ENCODE measurements around the gene CACNG5. TPM values are rescaled to one million over a fixed set of nuclear protein-coding genes. Genes with fewer than 3 reads are reported as not detected.

CACNG5 gene
- total and polyA plus RNA-seq, 7 experiments from 2014 or later = not detected

DNA sequence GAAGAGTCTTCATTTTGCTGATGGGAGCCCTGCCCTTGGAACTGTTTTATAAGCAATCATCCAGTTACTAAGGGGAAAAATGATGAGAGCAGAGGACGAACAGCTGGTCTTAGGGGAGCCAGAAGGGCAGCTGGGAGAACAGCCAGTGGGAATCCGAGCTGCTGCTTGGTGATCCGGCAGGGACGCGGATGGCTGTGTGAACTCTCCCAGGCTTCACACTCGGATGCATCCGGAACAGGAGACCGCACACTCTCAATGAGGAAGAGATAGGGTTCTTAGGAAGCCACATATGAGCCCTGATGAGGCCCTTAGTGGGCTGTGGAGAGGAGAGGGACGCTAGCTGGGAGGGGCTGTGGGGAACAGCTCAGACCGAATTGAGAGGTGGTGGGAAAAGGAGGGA lies 5.0 kb upstream of the CACNG5 start:
- H3K9me3 Mint-ChIP-seq = peaks cover 0 to 9% (median 3%) of the 10 kb centered on the region in 11 donors
- Histone ChIP-seq H3K9me3 (ENCODE audit: control insufficient read depth in 2 of 3, low read length in 3 of 3) (no peaks in the 10 kb centered on the region), H3K27me3 (ENCODE audit: control insufficient read depth in 2 of 2, insufficient read depth in 2 of 2, low read length in 2 of 2) (peaks cover 0 to 4% of the 10 kb centered on the region in 2 donors), H3K4me3 (ENCODE audit: low read length) (no peak overlapping the region), H3K27ac (ENCODE audit: low read depth, low read length) (no peak overlapping the region), H3K4me1 (ENCODE audit: control insufficient read depth in 2 of 2, insufficient read depth in 2 of 2, low read length in 2 of 2) (no peaks in the 10 kb centered on the region), H3K36me3 (ENCODE audit: control insufficient read depth in 2 of 3, insufficient read depth in 3 of 3, low read length in 3 of 3) (no peaks in the 10 kb centered on the region)
- POLR2A ChIA-PET = interaction anchor here (0.6 kb wide), 1 partner anchor 93 kb away, joined by 3 read pairs; no protein-coding TSS in a partner anchor
- peaks cover 56 to 73% (median 64%) of the 10 kb centered on the region in 5 donors for H3K27me3 Mint-ChIP-seq
- peaks cover 0 to 4% (median 3%) of the 10 kb centered on the region in 5 donors for H3K36me3 Mint-ChIP-seq
- no peak overlapping the region for H3K27ac Mint-ChIP-seq
- H3K4me3 Mint-ChIP-seq = no peak overlapping the region
- H3K4me1 Mint-ChIP-seq = peaks cover 0 to 5% (median 0%) of the 10 kb centered on the region in 7 donors
- ATAC-seq = no peak
- intact Hi-C loops (cut with micrococcal nuclease) = no loop called here
- no peak for DNase-seq
- CTCF ChIA-PET = no interaction called here

DNA sequence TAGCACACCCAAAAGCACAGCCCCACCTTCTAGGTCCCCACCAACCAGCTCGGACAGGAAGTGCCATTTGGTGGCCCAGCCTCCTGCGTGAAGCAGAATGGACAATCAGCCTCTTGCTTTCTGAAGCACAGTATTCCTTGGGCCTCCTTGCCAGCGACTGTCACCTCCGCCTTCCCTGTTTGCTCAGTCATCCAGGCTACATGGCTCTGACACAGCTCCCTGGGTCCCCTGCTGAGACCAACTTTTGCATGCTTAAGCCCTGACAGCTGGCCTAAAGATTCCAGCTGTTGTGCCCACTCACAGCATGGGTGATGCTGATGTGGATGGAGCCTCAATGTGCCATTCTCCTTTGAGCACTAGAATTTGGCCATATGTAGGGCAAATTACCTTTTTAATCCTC lies 4.5 kb upstream of the CACNG5 start:
- Histone ChIP-seq H3K27me3 (ENCODE audit: control insufficient read depth in 2 of 2, insufficient read depth in 2 of 2, low read length in 2 of 2) (peaks cover 0 to 4% of the 10 kb centered on the region in 2 donors), H3K36me3 (ENCODE audit: control insufficient read depth in 2 of 3, insufficient read depth in 3 of 3, low read length in 3 of 3) (no peaks in the 10 kb centered on the region), H3K27ac (ENCODE audit: low read depth, low read length) (no peak overlapping the region), H3K4me1 (ENCODE audit: control insufficient read depth in 2 of 2, insufficient read depth in 2 of 2, low read length in 2 of 2) (no peaks in the 10 kb centered on the region), H3K4me3 (ENCODE audit: low read length) (no peak overlapping the region), H3K9me3 (ENCODE audit: control insufficient read depth in 2 of 3, low read length in 3 of 3) (no peaks in the 10 kb centered on the region)
- no peak overlapping the region for H3K4me3 Mint-ChIP-seq
- H3K4me1 Mint-ChIP-seq = peaks cover 0 to 5% (median 0%) of the 10 kb centered on the region in 7 donors
- no peak overlapping the region for H3K27ac Mint-ChIP-seq
- POLR2A ChIA-PET = interaction anchor here (0.6 kb wide), 1 partner anchor 92 kb away, joined by 3 read pairs; no protein-coding TSS in a partner anchor
- peaks cover 0 to 4% (median 3%) of the 10 kb centered on the region in 5 donors for H3K36me3 Mint-ChIP-seq
- CTCF ChIA-PET = no interaction called here
- peaks cover 0 to 9% (median 3%) of the 10 kb centered on the region in 11 donors for H3K9me3 Mint-ChIP-seq
- peaks cover 57 to 74% (median 66%) of the 10 kb centered on the region in 5 donors for H3K27me3 Mint-ChIP-seq
- ATAC-seq (no peak), DNase-seq (no peak)
- intact Hi-C loops (cut with micrococcal nuclease) = no loop called here

DNA sequence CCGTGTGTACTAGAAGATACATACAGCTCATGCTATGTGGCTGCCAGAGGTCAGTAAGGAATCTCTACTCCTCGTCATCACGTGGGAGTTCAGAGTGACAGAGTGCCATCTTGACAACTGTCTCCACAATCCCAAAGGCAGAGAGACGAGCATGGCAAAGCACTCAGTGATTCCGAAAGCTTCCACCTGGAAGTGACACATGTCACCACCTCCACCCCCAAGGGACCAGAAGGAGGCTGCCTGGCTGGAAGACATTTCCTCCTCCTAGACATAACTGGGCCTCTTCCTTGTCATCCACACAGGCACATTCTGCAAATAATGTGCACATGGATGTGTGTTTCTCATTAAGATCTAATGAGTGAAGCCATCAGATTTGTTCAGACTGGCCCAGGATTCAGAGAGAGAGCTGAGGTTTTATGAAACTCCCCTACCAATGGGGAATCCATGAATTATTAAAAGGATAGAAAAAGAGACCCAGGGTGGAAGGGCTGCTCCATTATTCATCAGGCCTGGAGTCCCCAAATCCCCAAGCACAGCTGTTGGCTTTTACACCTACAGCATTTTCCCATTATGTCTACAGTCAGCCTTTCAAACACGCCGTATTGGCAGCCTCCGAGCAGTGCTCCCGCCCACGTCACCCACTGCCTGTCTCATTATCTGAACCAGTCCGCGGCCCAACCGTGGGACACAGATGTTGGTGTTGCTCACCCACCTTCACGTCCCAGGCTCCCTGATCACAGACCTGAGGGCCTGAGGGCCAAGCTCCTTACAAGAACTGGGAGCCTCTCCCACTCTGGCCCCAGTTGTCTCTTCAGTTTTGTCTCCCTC lies 3.3 kb upstream of the CACNG5 start:
- DNase-seq (no peak), ATAC-seq (no peak)
- Histone ChIP-seq H3K4me3 (ENCODE audit: low read length) (no peak overlapping the region), H3K27me3 (ENCODE audit: control insufficient read depth in 2 of 2, insufficient read depth in 2 of 2, low read length in 2 of 2) (peaks cover 0 to 4% of the 10 kb centered on the region in 2 donors), H3K4me1 (ENCODE audit: control insufficient read depth in 2 of 2, insufficient read depth in 2 of 2, low read length in 2 of 2) (no peaks in the 10 kb centered on the region), H3K27ac (ENCODE audit: low read depth, low read length) (no peak overlapping the region), H3K9me3 (ENCODE audit: control insufficient read depth in 2 of 3, low read length in 3 of 3) (no peaks in the 10 kb centered on the region), H3K36me3 (ENCODE audit: control insufficient read depth in 2 of 3, insufficient read depth in 3 of 3, low read length in 3 of 3) (no peaks in the 10 kb centered on the region)
- intact Hi-C loops (cut with micrococcal nuclease) = no loop called here
- Mint-ChIP-seq H3K36me3 (peaks cover 0 to 4% (median 3%) of the 10 kb centered on the region in 5 donors), H3K4me1 (peaks cover 0 to 5% (median 0%) of the 10 kb centered on the region in 7 donors), H3K4me3 (no peak overlapping the region), H3K27me3 (peaks cover 64 to 79% (median 74%) of the 10 kb centered on the region in 5 donors), H3K27ac (no peak overlapping the region), H3K9me3 (peaks cover 0 to 9% (median 2%) of the 10 kb centered on the region in 11 donors)
- ChIA-PET POLR2A (no interaction called here), CTCF (interaction anchor here (0.6 kb wide), 1 partner anchor 655 kb away, joined by 3 read pairs; no protein-coding TSS in a partner anchor)

GRCh38 chr17:66833201-66833600 lies 1.7 kb upstream of the CACNG5 start:
- H3K4me1 Mint-ChIP-seq = peaks cover 0 to 5% (median 0%) of the 10 kb centered on the region in 7 donors
- ChIA-PET CTCF (no interaction called here), POLR2A (no interaction called here)
- Histone ChIP-seq H3K27ac (ENCODE audit: low read depth, low read length) (no peak overlapping the region), H3K4me1 (ENCODE audit: control insufficient read depth in 2 of 2, insufficient read depth in 2 of 2, low read length in 2 of 2) (no peaks in the 10 kb centered on the region), H3K4me3 (ENCODE audit: low read length) (no peak overlapping the region), H3K36me3 (ENCODE audit: control insufficient read depth in 2 of 3, insufficient read depth in 3 of 3, low read length in 3 of 3) (no peaks in the 10 kb centered on the region), H3K27me3 (ENCODE audit: control insufficient read depth in 2 of 2, insufficient read depth in 2 of 2, low read length in 2 of 2) (peaks cover 0 to 4% of the 10 kb centered on the region in 2 donors), H3K9me3 (ENCODE audit: control insufficient read depth in 2 of 3, low read length in 3 of 3) (no peaks in the 10 kb centered on the region)
- H3K36me3 Mint-ChIP-seq = peaks cover 0 to 4% (median 3%) of the 10 kb centered on the region in 5 donors
- ATAC-seq = no peak
- intact Hi-C loops (cut with micrococcal nuclease) = no loop called here
- no peak overlapping the region for H3K27ac Mint-ChIP-seq
- peaks cover 64 to 79% (median 68%) of the 10 kb centered on the region in 5 donors for H3K27me3 Mint-ChIP-seq
- peaks cover 0 to 7% (median 2%) of the 10 kb centered on the region in 11 donors for H3K9me3 Mint-ChIP-seq
- no peak overlapping the region for H3K4me3 Mint-ChIP-seq
- DNase-seq = no peak

DNA sequence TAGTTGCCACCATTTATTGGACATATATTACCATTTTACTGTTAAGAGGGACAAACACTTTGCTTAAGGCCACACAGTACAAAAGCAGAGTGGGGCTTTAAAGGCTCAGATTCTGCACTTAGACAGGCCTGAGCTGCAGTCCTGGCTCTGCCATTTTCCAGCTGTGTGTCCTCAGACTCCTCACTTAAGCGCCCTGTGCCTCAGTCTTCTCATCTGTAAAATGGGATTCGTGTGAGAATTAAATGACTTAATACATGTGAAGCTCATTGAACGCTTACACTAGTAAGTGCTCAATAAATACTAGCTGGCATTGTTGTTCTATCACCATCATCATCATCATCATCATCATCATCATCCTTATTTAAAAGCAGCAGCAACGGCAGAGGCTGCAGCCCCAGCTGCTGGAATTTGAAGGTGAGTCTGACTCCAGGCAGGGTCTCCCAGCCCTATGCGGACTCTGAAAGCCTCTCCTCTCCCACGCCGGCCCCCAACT lies 445 bp upstream of the CACNG5 start:
- intact Hi-C loops (cut with micrococcal nuclease) = no loop called here
- POLR2A ChIA-PET = no interaction called here

DNA sequence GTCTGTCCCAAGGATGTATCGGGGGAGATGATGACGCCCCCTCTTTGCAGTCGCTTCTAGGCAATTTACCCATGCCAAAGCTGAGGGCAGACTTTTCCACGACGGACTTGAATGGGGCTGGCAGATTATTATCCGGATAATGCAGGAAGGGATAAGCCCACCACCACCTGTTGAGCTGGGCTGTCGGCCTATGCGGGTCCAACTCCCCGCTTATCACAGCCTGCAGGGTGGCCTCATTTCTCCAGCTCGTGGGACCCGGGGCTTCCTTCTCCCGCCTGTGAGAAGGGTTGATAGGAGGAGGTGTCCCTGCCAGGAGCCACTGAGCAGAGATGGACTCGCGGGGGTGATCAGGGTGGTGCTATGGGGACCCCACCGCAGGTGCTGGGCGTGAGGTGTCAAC lies 559 bp downstream of the CACNG5 start:
- Histone ChIP-seq H3K27ac (ENCODE audit: low read depth, low read length) (no peak overlapping the region), H3K27me3 (ENCODE audit: control insufficient read depth in 2 of 2, insufficient read depth in 2 of 2, low read length in 2 of 2) (peaks cover 0 to 4% of the 10 kb centered on the region in 2 donors), H3K36me3 (ENCODE audit: control insufficient read depth in 2 of 3, insufficient read depth in 3 of 3, low read length in 3 of 3) (no peaks in the 10 kb centered on the region), H3K4me3 (ENCODE audit: low read length) (no peak overlapping the region), H3K9me3 (ENCODE audit: control insufficient read depth in 2 of 3, low read length in 3 of 3) (no peaks in the 10 kb centered on the region), H3K4me1 (ENCODE audit: control insufficient read depth in 2 of 2, insufficient read depth in 2 of 2, low read length in 2 of 2) (no peaks in the 10 kb centered on the region)
- Mint-ChIP-seq H3K4me3 (no peak overlapping the region), H3K27ac (no peak overlapping the region), H3K36me3 (no peaks in the 10 kb centered on the region), H3K27me3 (peaks cover 47 to 63% (median 50%) of the 10 kb centered on the region in 5 donors), H3K9me3 (no peaks in the 10 kb centered on the region), H3K4me1 (no peaks in the 10 kb centered on the region)
- no peak for DNase-seq
- ATAC-seq = no peak
- CTCF ChIA-PET = no interaction called here
- intact Hi-C loops (cut with micrococcal nuclease) = no loop called here
- POLR2A ChIA-PET = no interaction called here

More for the DNA sequence above, 445 bp upstream of the CACNG5 start:
- CTCF ChIA-PET = no interaction called here
- Mint-ChIP-seq H3K27me3 (peaks cover 54 to 72% (median 60%) of the 10 kb centered on the region in 5 donors), H3K27ac (no peak overlapping the region), H3K9me3 (peaks cover 0 to 3% (median 0%) of the 10 kb centered on the region in 11 donors), H3K36me3 (no peaks in the 10 kb centered on the region), H3K4me3 (no peak overlapping the region), H3K4me1 (peaks cover 0 to 5% (median 0%) of the 10 kb centered on the region in 7 donors)
- no peak for DNase-seq
- Histone ChIP-seq H3K4me3 (ENCODE audit: low read length) (no peak overlapping the region), H3K9me3 (ENCODE audit: control insufficient read depth in 2 of 3, low read length in 3 of 3) (no peaks in the 10 kb centered on the region), H3K27ac (ENCODE audit: low read depth, low read length) (no peak overlapping the region), H3K36me3 (ENCODE audit: control insufficient read depth in 2 of 3, insufficient read depth in 3 of 3, low read length in 3 of 3) (no peaks in the 10 kb centered on the region), H3K27me3 (ENCODE audit: control insufficient read depth in 2 of 2, insufficient read depth in 2 of 2, low read length in 2 of 2) (peaks cover 0 to 4% of the 10 kb centered on the region in 2 donors), H3K4me1 (ENCODE audit: control insufficient read depth in 2 of 2, insufficient read depth in 2 of 2, low read length in 2 of 2) (no peaks in the 10 kb centered on the region)
- no peak for ATAC-seq

Data from naive thymus-derived CD4-positive, alpha-beta T cell (primary cell).